SKM-1 (cell line): ENCODE measurements around the gene ACOX3.

Experiments
- DNase-seq: peaks from one replicate; lab custom pipeline; 2025; ENCODE audit not compliant: unreplicated experiment; lab: John Stamatoyannopoulos, UW

Gene ACOX3

DNA sequence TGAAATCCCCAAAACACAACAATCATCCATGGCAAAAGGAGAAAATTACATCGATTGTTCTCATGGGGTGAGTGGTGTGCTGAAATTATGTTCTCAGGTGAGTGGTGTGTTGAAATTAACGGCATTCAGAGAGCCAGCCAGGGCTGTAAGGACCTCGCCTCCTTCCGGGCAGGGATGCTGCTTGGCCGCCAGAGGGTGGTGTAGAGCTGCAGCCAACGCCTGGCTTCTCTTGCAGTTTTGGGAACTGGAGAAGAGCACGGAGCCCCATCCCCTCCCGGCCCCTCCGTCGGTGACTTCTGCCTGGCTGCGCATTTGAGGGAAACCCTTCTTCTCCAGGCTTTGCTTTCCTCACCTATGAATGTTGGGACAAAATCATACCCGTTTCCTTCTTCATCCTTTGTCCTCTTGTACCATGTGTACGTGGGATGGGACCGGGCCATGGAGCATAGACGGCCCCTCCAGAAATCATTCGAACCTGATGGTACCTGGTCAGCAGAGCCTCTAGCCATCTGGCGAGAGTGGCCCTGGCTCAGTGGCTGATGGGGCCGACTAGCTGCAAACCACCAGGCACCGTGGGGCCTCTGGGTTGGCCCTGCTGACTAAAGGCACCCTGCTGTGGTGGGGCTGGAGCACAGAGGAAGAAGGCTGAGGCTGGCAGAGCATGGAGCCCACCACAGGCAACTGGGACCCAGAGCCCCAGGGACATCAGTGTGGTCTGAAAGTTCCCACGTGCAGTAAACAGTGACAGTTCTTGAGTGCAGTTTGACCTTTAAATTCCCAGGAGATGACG is 28.4 kb upstream of the ACOX3 start:
- peak; percentile 54 for DNase-seq

DNA sequence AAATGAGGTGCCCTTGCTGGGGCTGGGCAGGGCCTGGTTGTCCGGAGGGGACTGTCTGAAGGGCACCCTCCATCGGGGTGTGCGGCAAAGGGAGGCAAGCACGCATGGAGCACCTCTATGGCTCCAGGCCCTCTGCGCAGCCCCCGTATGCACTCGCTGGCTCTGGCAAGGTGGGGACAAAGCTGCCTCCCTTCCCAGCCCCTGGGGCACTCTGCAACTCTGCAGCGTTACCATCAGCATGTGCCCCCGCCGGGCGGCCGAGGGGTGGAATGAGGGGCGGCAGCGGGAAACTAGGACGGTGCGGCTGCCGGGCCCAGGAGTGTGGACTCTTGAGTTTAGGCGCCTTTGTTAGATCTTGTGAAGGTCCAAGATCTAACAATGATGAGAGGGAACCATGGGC is 26.5 kb upstream of the ACOX3 start:
- DNase-seq, result no peak

DNA sequence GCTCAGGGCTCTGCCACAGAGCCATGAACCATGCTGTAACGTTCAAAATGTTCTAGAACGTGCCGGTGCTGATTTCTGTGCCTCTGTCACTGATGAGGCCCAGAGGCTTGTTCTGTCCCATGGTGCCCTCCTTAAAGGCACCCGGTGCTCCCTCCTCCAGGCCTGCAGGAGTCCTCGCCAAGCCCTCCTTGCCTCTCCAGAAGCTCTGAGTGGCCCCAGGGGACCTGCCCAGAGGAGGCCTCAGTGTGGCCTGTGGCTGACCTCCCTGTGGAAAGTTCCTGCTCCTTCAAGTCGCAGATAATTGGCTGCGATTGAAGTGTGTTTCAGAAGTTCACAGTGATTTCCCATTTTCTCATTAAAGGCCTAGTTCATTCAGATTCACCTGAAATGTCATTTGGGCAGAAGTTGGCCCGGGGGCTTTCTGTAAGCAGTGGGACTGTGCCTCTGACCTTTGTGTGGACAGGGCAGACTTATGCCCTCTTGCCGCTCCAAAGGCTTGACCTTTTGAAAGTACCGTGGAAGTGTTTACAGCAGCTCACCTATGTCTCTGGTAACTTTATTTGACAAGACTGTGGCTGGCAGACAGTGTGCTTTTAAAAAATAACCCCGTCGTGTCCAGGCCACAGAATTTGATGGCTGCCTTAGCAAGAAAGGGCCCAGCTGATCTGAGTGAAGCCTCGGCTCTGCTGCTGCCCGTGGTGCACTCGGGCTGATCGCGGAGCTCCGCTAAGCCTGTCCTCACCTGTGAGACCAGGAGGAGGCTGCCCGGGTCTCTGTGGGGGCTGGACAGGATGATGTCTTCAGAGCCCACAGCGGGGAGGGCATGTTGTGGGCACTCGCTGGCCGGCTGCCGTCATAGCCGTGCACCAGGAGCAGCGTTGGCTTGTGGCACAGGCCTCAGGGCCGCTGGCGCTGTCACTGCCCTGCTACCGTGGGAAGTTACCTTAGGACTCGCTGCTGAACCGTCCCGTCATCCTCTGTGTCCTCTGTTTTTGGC is 25.4 kb upstream of the ACOX3 start:
- DNase-seq, result no peak

DNA sequence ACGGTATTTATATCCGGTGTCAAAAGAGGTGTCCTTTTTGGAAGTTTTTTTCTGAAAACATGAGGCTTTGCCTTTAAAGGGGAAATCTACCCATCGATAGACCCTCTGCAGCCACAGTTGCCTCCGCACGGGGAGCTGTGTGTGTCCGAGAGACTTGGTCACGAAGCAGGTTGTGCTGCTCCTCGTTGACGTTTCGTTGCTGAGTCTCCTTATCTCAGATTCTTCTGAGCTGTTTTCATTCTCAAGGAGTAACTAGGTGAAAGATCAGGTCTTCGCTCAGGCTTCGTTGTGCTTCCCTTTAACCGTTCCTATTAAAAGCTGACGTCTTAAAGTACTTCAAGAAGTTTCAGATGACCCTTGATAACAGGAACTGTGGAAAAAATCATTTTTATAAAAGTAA is 23.9 kb upstream of the ACOX3 start:
- no peak for DNase-seq

DNA sequence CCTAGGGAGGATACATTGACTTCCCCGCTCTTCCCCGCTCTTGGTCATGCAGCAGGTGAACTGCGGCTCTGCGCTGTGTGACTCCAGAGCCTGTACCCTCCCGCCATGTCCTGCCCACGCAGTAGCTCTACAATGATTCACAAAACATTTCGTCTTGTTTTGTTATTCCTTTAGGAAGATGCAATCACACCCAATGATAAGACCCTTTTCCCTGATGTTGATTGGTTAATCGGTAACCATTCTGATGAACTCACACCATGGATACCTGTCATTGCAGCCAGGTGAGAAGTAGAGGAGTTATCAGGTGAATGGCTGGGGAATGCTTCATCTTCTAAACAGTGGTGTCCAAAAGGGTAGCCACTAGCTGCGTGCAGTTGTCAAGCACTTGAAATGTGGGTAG is 23.3 kb upstream of the ACOX3 start:
- no peak for DNase-seq

DNA sequence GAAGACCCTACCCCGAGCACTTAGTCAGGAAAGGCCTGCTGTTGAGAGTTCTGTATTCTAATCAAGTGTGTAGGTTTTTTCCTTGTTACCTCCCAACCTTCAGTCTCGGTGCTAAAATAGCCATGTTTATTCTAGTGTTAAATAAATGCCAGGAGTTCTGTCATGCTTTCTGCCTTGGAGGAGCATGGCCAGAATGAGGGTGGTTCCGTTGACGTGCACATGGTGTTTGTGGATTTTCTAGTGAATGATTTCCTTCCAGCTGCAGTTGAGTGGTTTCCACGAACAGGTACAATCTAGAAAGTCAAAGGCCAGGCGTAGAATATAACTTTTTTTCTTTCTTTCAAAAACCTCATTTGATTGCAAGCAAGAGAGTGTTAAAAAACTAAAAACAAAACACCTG is 21.1 kb upstream of the ACOX3 start:
- DNase-seq, result no peak

DNA sequence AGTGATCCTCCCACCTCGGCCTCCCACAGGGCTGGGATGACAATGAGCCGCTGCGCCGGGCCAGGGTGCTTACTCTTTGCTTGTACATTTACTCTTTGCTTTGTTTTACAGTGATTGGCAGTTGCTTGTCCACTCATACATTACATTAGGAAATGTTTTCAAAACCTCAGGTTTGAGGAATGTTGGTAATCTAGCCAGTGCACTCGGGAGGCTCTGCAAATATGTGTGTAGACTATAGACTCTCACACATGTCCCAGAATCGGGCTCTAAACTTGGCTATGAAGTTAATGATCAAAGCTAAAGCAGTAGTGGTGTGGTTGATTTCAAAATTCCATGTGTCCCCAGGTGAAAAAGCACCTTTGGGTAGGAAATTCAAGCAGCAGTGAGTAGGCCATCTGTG is 20.6 kb upstream of the ACOX3 start:
- DNase-seq, result no peak

DNA sequence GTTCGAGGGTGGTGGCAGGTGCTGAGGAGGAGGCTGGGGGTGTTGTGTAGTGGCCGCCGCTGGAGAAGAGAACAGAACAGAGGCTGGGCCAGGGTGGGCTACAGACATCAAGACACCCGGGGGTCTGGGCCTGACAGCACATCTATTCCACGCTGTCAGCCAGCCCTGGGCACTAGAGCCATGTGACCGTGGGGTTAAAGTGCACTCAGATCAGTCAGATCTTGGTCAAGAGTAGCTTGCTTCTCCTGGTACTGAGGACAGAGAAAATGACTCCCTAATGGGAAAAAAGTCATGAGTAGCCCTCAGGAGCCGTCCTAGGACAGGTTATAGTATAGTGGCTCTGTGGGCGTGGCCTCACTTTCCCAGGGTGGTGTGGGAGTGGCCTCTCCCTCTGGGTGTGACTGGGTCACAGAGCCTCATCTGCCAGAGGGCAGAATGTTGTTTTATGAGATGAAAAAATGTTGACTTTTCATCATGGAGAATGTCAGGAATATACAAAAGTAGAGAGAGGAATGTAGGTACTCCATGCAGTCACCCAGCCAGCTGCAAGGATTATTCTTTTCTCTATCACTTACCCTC is 19.4 kb upstream of the ACOX3 start:
- no peak for DNase-seq

DNA sequence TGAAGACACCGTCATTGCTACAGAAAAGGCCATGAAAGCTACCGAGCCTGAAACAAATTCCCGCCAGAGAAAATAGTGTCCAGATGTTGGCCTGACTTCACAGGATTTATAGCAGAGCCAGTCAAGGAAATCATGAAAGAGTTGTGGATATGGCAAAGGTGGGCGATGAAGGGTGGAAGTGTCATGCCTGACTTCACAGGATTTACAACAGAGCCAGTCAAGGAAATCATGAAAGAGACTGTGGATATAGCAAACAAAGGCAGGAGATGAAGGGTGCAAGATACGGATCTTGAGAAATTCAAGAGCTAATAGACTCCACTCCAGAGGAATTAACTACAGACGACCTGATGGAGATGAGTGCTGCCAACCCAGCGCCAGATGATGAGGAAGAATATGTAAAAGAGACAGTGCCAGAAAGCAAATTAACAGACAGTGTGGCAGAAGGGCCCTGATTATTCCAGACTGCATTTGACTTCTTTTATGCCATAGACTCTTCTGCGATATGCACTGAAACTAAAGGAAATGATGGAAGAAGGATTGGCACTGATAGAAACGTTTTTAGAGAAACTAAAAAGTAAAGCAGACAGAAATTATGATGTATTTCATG is 17.2 kb upstream of the ACOX3 start:
- no peak for DNase-seq

DNA sequence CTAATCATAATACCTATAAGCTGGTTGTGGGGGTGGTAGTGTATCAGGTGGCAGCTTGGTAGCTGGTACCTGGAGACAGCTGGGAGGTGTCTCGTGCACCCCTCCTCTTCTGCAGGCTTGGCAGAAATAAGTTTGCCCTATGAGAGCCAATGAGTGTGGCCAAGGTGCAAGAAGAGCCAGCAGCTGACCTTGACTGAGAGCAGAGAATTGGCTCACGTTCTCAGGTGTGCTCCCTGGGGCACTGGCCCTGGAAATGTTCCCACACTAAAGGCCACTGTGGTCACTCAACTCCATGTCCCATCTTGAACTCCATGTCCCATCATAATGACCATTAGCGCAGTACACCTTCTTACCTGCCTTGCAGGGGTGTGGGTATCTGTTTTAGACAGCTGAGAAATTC is 13.4 kb upstream of the ACOX3 start:
- no peak for DNase-seq

DNA sequence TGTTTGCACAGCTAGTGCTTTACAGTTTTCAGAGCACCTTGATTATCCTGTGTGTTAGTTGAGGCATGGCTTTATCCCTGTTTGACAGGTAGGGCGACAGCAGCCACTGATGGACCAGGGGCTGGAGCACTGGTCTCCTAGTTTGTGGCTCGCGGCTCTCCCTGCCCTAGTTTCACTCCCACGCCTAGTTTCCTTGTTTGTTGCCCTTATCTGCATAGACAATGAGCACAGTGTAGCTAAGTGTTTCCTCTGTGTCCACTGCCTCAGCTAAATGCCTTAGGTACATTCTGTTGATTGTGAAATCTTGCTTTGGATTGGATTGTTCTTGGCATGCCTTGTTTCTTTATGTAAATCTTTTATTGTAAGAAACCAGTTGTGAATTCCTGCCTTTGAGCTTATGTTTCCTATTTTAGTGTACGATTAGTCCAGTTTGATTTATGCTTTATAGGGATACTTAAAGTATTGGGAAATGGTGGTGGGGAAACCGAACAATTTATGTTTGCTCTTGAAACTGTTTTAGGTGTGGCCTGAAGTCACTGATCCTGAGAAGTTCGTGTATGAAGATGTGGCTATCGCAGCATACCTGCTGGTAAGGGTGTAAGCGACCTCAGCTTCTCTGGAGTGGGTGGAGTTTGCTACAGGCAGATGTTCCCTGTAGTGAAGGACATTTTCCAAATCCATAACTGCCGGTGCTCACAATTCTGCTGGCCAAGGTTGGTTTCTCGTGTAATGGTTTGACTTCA is 11.1 kb upstream of the ACOX3 start:
- DNase-seq, result no peak

DNA sequence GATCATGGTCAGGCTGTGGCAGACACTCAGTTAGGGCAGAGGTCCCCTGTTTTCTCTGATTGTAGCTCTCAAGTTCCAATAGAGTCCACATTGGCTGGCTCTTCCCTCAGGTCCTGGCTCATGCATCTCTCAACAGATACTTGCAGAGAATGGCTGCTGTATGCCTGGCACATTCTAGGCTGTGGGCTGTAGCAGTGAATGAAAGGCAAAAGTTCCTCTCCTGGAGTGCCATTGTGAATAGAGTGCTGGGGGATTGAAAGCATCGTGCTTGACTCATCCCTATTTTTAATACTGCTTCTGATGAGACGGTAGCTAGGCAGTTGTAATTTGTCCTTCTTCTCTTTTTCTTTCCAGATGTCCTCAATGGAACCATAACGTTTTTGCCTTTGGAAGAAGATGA is 5.6 kb upstream of the ACOX3 start:
- no peak for DNase-seq

DNA sequence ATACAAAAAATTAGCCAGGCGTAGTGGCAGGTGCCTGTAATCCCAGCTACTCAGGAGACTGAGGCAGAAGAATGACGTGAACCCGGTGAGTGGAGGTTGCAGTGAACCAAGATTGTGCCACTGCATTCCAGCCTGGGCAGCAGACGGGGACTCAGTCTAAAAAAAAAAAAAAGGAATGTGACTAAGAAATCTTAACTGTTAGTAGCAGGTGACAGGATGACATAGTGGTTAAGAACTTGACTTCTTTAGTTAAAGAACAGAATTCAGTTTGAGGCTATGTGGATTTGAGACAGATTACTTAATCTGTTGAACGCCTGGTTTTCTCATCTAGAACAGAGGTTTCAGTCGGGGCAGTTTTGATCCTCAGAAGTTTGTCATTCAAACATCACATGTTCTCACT is 3.3 kb upstream of the ACOX3 start:
- no peak for DNase-seq

DNA sequence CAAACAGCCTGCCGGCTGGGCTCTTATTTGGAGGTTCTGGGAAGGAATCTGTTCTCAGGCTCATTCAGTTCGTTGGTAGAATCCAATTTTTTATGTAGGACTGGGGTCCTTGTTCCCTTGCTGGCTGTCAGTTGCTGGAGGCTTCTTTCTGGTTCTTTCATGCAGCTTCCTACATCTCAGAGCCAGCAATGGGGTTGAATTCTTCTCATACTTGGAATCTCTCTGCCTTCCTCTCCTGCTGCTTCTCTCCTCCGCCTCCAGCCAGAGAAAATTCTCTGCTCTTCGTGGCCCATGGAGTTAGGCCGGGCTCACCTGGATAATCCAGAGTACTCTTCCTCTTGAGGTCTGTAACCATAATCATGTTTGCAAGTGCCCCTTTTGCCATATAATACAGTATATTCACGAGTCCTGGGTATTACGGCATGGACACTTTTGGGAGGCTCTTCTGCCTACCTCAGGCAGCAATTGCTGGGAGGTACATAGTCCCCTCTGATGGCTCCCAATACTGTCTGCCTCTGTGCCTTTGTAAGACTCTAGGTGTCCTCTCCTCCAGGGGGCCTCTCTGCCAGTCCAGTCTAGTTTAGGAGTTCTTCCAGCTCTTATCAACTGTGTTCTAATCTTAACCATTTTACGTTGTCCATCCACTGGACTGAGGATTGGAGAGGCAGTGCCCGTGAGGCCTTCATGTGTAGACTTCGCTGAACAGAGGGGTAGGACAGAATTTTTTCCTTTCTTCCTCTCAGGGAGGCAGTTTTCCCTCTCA is 2.3 kb upstream of the ACOX3 start:
- no peak for DNase-seq

DNA sequence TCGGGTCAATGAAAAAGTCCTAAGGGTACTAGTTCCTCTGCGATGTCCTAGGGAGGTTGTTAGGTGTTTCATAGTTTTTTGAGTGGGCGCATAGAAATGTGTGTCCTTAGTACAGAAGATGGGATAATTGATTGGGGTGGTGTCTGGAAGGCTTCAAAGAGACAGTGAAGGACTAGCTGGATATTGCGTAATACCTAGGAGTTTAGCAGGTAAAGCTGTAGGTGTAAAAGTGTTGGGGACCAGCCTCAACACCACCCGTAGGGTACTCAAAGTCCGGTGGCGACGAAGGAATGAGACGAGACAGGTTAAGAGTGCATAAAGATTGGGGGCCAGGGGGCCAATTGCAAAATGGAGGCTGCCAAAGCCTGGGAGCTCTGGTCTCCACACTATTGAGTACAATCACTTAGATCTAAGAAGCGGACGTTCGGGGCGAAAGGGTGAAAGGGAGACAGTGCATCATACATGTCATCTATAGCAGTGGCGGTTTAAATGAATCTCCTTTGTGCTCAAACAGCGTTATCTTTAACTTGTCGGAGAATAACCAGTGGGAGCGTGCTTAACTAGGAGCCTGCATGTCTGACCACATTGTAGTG is 1.1 kb upstream of the ACOX3 start:
- no peak for DNase-seq

DNA sequence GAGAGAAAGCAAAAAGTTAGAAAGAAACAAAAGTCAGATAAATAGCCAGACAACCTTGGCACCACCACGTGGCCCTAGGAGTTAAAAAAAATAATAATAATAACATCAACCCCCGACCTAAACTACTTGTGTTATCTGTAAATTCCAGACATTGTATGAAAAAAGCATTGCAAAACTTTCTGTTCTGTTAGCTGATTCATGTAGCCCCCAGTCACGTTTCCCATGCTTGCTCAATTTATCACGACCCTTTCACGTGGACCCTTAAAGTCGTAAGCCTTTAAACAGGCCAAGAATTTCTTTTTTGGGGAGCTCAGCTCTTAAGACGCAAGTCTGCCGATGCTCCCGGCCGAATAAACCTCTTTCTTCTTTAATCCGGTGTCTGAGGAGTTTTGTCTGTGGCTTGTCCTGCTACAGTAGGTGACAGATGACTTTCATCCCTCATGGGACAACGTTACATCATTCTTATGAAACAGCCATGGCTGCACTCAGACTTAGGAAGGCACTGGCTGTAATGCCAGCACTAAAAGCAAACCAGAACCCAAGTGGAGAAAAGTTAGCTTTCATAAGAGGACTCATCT is 520 bp downstream of the ACOX3 start:
- peak; percentile 63 for DNase-seq

DNA sequence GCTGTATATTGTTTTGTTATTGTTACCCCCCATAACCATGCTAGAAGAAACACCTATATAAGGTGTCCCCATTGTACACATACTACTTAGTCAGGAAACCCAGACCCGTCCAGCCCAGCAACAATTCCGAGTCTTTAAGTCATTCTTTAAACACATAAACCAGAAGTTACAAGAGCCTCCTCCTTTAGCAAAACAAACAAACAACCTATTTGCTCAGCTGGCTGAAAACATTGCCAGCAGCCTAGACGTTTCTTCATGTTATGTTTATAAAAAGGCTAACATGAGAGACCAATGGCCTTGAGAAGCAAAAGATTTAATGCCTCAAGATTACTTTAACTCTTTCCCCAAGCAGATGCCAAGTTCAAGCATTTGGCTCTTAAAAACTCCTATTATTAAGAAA is 1.4 kb downstream of the ACOX3 start:
- DNase-seq, result no peak

DNA sequence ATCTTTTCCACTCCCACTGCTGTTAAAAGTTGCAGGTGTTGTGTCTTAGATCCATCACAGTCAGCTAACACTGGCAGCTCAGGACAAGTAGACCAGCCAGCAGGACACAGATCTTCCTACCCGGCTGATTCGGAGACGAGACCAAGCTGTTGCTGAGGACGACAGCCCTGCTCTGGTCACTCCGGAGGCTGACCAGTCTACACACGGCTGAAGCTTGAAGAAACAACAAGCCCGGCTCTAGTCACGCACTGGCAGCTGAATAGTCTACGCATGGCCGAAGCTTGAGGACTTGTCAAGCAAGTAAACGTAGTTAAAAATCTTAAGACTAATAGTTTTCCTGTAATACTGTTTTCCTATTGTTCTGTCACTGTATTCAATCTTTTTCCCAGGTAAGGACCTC is 1.8 kb downstream of the ACOX3 start:
- DNase-seq, result no peak

DNA sequence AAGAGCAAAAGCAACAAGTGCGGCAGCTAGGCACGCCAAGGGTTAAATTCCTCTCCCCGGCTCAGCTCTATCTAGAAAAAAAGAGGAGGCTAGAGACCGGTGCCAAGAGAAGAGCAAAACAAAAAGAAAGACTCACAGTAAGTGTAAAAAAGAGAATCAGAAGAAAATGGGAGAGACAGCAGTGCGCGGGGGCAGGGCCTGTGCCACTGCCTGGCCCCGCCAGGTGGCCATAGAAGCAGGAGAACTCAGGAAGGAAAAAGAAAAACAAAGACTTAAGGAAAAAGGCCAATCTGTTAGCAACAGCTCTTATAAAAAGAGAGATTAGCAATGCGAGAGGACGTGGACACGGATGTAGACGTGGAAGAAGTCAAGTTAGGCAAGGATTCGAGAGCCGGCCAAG is 3.2 kb downstream of the ACOX3 start:
- no peak for DNase-seq
